Ovary (tissue), 9 donors: ENCODE data around the gene ANKRD33B. TPM values are rescaled to one million over a fixed set of nuclear protein-coding genes. Genes with fewer than 3 reads are reported as not detected.

ENCODE experiments used
- DNase-seq, 5 donors: peaks; one replicate each; pipeline ENCODE4 v3.0.0-alpha.2; 2019 to 2020
- H3K27ac ChIP-seq, 2 donors: fragments of 200-600 bp; one replicate each; pipeline versions ENCODE4 v1.5.1 to v1.8.0; 2019 to 2022
- H3K27me3 ChIP-seq: fragments of 200-600 bp; one replicate; pipeline ENCODE4 v1.8.0; 2022
- H3K36me3 ChIP-seq: fragments of 200-600 bp; sonication (generic); one replicate; pipeline ENCODE4 v1.5.1; 2019
- H3K4me1 ChIP-seq: one replicate; pipeline ENCODE4 v1.8.1; 2013; ENCODE audit warnings: mild to moderate bottlenecking, moderate library complexity; ENCODE audit not compliant: insufficient read depth
- H3K4me3 ChIP-seq: fragments of 200-600 bp; sonication (generic); one replicate; pipeline ENCODE4 v1.5.1; 2017
- H3K9me3 ChIP-seq, 2 donors: fragments of 200-600 bp in 1 of 2; sonication (generic) in 1 of 2; one replicate each; pipeline versions ENCODE4 v1.5.1 to v1.8.1; 2013 to 2019; ENCODE audit warnings: mild to moderate bottlenecking in 1 of 2, moderate library complexity in 1 of 2
- EP300 ChIP-seq: sonication (generic); formaldehyde crosslinking; IDR thresholded peaks from one replicate; pipeline ENCODE4 v1.6.1; 2017; ENCODE audit warnings: antibody characterized with exemption
- POLR2A ChIP-seq: fragments of 450-650 bp; IDR thresholded peaks from one replicate; pipeline ENCODE4 v1.6.1; 2017; ENCODE audit warnings: antibody characterized with exemption, mild to moderate bottlenecking, moderate library complexity
- WGBS, 3 donors: extraction: QIAGEN DNeasy Blood & Tissue Kit in 1 of 3; methylation state at CpG; one replicate each; pipeline versions ENCODE4 v1.1.5 to v1.1.7; 2013 to 2017; 5-methylcytosine and 5-hydroxymethylcytosine counted together
- intact Hi-C, 4 donors: fragments of 100-400 bp; cut with DNase I; formaldehyde crosslinking; loops; one replicate each; pipeline versions ENCODE4 v1.11.0 to v1.15.1; 2022 to 2023
- polyA plus RNA-seq, 2 donors: library from polyadenylated mRNA; stranded (reverse); fragments of 200-250 nt in 1 of 2; fragments of 350-450 nt in 1 of 2; fragmentation: Illumina TruSeq in 1 of 2; extraction: RNeasy Lipid Tissue Mini Kit (QIAGEN cat#74804) in 1 of 2; gene quantifications; one replicate each; pipeline ENCODE4 v1.2.3, GENCODE V29; 2013 to 2014
- total RNA-seq, 7 donors: library from RNA; depleted of rRNA in 2 of 7; stranded (reverse); fragments of >200 nt in 2 of 7; fragmentation: NEBNext Ultra II Directional in 3 of 7; extraction: Animal tissue kit (Norgen Biotek cat#: 25700) in 3 of 7; gene quantifications; one replicate each; pipeline versions ENCODE4 v1.1.0 to v1.2.4, GENCODE V29; 2016 to 2023
- TF ChIP-seq, protein P1 (sequence below), 3 donors: fragments of 450-650 bp in 2 of 3; fragments of 200-600 bp in 1 of 3; IDR thresholded peaks; one replicate each; pipeline versions ENCODE4 v1.5.1 to v1.8.0; 2016 to 2022; ENCODE audit warnings: antibody characterized with exemption in 3 of 3, mild to moderate bottlenecking in 1 of 3
- donor health status: DM: no; HTN: no; CAD: no; lungs with moderate emphysema.
- donor health status: DM: no; HTN: no; CAD: no.
- donor health status: Bipolar disorder and iron deficiency.
- donor health status: DM: yes; HTN: yes; CAD: no.
- donor health status: DM: no; HTN: no; CAD: no.
- donor health status: DM: yes; HTN: yes; CAD: no.

ANKRD33B gene
- total and polyA plus RNA-seq, 9 donors: 0.65 to 13.3 (median 1.9) TPM

DNA sequence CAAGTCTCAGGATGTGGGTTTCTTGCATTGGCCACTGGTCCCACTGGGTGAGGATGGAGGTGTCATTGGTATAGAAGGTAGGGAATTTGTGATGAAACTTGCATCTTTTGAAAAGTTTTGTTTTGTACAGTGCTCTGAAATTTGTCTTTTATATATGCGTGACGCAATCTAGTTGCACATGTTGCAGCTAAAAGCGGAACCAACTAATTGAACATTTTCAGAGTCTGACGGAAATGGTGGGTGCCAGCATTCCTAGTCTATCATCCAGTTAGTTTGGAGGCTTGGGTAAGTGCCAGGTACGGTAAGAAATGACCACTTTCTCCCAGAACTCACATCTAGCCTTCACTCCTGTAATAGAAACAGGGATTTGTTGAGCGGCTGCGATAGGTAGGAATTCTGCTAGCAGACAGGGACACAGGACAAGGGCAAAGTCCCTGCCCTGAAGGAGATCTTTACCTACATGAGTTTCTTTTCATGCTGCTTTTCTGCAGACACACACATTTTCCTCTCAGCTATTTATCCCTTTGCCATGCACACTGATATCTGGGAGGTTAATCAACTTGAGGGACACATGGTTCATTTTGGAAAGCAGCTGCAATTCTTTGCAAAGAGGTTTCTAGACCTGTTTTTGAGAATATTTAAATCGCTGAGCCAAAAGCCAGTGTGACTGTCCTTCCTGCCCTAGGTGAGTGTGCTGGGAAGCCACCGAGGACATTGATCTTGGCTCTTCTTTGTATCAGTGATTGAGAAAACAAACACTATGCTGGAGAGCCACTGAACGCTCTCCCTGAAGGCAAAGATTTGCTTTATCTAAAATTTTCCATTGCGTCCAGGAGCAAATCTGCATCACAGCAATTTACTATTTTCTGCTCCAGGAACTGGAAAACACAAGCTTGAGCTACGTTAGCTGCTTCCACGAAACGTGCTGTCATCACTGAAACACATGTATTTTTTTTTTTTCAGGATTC, 107.5 kb downstream of the ANKRD33B start:
- Histone ChIP-seq H3K36me3 (no peaks in the 10 kb centered on the region), H3K27ac (no peak overlapping the region), H3K4me1 (no peaks in the 10 kb centered on the region), H3K9me3 (no peaks in the 10 kb centered on the region), H3K4me3 (no peak overlapping the region), H3K27me3 (no peaks in the 10 kb centered on the region)
- DNase-seq: no peak
- TF ChIP-seq POLR2A (no peak), EP300 (no peak)
- TF ChIP-seq, protein P1, sequence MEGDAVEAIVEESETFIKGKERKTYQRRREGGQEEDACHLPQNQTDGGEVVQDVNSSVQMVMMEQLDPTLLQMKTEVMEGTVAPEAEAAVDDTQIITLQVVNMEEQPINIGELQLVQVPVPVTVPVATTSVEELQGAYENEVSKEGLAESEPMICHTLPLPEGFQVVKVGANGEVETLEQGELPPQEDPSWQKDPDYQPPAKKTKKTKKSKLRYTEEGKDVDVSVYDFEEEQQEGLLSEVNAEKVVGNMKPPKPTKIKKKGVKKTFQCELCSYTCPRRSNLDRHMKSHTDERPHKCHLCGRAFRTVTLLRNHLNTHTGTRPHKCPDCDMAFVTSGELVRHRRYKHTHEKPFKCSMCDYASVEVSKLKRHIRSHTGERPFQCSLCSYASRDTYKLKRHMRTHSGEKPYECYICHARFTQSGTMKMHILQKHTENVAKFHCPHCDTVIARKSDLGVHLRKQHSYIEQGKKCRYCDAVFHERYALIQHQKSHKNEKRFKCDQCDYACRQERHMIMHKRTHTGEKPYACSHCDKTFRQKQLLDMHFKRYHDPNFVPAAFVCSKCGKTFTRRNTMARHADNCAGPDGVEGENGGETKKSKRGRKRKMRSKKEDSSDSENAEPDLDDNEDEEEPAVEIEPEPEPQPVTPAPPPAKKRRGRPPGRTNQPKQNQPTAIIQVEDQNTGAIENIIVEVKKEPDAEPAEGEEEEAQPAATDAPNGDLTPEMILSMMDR (IDR thresholded peaks at IDR 0.05): no peak
- WGBS, 3 donors: 51 to 56% (median 55%) methylated on average over 14 of the region's 14 CpGs
- intact Hi-C loops: no loop called here

DNA sequence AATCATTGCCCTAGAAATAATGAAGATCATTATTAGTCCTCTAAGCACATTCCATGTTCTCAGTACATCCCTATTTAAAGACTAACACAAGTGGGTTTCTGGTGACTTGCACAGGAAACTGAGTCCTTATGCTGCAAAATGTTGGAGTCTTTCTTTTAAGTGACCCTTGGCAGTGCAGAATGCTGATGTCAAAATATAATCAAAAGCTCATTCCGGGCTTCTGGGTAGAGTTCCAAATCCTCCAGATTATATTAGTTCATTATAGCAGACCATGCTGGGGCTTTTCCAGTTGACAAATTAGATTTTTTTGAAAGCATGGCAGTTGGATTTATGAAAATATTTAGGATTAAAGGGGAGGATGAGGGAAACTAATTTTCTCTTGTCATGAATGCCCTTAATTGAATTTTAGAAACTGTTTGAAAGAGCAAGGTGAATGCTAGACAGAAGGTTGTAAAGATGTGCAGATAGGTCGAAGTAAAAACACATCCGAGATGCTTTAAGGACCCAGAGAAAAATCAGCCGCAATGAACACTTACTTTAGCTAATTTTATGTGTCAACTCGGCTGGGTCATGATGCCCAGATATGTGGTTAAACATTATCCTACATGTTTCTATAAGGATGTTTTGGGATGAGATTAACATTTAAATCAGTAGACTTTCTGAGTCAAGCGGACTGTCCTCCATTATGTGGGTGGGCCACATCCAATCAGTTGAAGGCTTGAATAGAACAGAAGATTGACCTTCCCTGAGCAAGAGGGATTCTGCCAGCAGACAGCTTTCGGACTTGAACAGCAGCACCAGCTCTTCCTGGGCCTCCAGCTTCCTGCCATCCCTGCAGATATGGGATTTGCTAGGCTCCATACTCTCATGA, 108.5 kb downstream of the ANKRD33B start:
- DNase-seq: no peak
- TF ChIP-seq POLR2A (no peak), EP300 (no peak)
- TF ChIP-seq, protein P1 (IDR thresholded peaks at IDR 0.05): no peak
- intact Hi-C loops: no loop called here
- Histone ChIP-seq H3K36me3 (no peaks in the 10 kb centered on the region), H3K27me3 (no peaks in the 10 kb centered on the region), H3K4me1 (no peaks in the 10 kb centered on the region), H3K27ac (no peak overlapping the region), H3K4me3 (no peak overlapping the region), H3K9me3 (no peaks in the 10 kb centered on the region)
- WGBS, 3 donors: 76 to 77% (median 77%) methylated on average over 7 of the region's 7 CpGs

DNA sequence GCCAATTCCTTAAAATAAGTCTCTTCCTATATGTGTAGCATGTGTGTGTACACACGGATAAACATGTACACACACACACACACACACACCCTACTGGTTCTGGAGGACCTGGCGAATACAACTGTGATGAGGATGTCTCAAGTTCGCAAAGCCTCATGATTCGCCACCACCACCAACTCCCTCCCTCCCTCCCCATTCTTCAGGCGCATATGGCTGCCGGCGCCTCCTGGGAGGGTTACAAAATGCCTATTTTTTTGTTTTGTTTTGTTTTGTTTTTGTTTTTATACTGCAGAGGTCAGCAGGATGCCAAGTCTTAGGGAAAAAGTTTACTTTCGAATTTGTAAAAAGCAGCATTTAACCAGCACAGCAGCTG, 109.1 kb downstream of the ANKRD33B start:
- Histone ChIP-seq H3K9me3 (no peaks in the 10 kb centered on the region), H3K4me3 (no peak overlapping the region), H3K4me1 (no peaks in the 10 kb centered on the region), H3K36me3 (no peaks in the 10 kb centered on the region), H3K27ac (no peak overlapping the region), H3K27me3 (no peaks in the 10 kb centered on the region)
- no peak for DNase-seq
- 58 to 75% (median 62%) methylated on average over 8 of the region's 8 CpGs for WGBS, 3 donors
- intact Hi-C loops: no loop called here
- TF ChIP-seq EP300 (no peak), POLR2A (no peak)
- TF ChIP-seq, protein P1 (IDR thresholded peaks at IDR 0.05): no peak

DNA sequence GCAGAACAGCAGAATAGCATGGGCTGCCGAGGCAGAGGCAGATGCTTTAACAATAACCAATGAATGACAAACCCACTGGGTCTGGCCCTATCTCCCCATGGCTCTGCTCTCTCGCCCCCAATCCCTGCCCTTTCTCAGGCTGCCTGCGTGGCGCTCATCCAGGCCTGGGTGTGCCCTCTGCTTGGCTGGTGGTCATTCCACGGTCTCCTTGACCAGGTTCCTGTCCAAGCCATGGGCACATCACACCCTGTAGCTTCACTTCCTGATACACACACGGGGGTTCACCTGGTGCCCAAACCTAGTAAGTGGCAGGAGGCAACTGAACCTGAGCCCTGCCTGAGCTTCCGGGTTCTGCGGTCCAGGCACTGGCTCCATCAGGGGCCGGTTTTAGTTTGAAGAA, 109.5 kb downstream of the ANKRD33B start:
- intact Hi-C loops: no loop called here
- no peaks in the 10 kb centered on the region for H3K36me3 ChIP-seq
- TF ChIP-seq, protein P1 (IDR thresholded peaks at IDR 0.05): no peak
- TF ChIP-seq EP300 (no peak), POLR2A (no peak)
- WGBS, 3 donors: 67 to 82% (median 70%) methylated on average over 9 of the region's 9 CpGs
- no peaks in the 10 kb centered on the region for H3K27me3 ChIP-seq
- H3K9me3 ChIP-seq: no peaks in the 10 kb centered on the region
- H3K4me1 ChIP-seq: no peaks in the 10 kb centered on the region
- no peak for DNase-seq
- H3K27ac ChIP-seq: no peak overlapping the region
- no peak overlapping the region for H3K4me3 ChIP-seq
